ENCODE results near the gene FHOD1. TPM values are rescaled to one million over a fixed set of nuclear protein-coding genes. Genes with fewer than 3 reads are reported as not detected.

FHOD1 gene
- total RNA-seq, 4 donors from 2014 or later, result 1.9 to 7.4 (median 5.3) TPM

DNA sequence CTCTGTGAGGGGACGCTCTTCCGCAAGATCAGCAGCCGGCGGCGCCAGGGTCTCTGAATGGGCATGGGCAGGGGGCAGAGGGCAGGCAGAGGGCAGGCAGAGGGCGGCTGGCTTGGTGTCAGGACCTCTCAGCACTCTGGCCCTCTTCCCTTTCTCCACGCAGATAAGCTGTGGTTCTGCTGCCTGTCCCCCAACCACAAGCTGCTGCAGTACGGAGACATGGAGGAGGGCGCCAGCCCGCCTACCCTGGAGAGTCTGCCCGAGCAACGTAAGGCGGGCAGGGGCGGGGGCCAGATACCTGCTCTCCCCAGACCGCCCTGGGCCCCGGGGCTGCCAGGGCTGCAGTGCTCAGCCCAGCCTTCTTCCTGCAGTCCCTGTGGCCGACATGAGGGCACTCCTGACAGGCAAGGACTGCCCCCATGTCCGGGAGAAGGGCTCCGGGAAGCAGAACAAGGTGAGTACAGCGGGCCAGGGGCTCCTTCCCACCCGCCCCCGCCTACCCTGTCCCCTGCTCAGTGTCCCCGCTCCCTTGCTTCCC, 44.3 kb downstream of the FHOD1 start:
- Histone ChIP-seq H3K9me3 (no peaks in the 10 kb centered on the region), H3K4me3 (no peak overlapping the region), H3K4me1 (peaks cover 11 to 46% (median 13%) of the 10 kb centered on the region in 3 donors), H3K27me3 (no peaks in the 10 kb centered on the region), H3K36me3 (peaks cover 30 to 67% (median 31%) of the 10 kb centered on the region in 3 donors), H3K27ac (no peak overlapping the region)
- no peak for TF ChIP-seq POLR2A (IDR thresholded peaks at IDR 0.05)
- TF ChIP-seq, protein P1, sequence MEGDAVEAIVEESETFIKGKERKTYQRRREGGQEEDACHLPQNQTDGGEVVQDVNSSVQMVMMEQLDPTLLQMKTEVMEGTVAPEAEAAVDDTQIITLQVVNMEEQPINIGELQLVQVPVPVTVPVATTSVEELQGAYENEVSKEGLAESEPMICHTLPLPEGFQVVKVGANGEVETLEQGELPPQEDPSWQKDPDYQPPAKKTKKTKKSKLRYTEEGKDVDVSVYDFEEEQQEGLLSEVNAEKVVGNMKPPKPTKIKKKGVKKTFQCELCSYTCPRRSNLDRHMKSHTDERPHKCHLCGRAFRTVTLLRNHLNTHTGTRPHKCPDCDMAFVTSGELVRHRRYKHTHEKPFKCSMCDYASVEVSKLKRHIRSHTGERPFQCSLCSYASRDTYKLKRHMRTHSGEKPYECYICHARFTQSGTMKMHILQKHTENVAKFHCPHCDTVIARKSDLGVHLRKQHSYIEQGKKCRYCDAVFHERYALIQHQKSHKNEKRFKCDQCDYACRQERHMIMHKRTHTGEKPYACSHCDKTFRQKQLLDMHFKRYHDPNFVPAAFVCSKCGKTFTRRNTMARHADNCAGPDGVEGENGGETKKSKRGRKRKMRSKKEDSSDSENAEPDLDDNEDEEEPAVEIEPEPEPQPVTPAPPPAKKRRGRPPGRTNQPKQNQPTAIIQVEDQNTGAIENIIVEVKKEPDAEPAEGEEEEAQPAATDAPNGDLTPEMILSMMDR (IDR thresholded peaks at IDR 0.05), result no peak
- DNase-seq, result no peak
- intact Hi-C loops (cut with DNase I), result no loop called here
- 84 to 91% methylated on average over 6 to 9 of the region's 23 CpGs for WGBS, 2 donors

DNA sequence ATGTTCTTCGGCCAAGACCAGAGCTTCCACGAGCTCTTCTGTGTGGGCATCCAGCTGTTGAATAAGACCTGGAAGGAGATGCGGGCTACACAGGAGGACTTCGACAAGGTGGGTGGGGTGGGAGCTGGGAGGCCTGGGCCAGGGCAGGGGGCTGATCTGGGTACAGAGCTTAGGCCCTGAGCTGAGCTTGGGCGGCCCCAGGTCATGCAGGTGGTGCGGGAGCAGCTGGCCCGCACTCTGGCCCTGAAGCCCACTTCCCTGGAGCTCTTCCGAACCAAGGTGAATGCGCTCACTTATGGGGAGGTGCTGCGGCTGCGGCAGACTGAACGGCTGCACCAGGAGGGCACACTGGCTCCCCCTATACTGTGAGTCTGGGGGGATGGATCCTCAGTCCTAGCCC, 44.9 kb downstream of the FHOD1 start:
- no CpG with 5 or more reads among the region's 12 CpGs for WGBS, 2 donors
- intact Hi-C loops (cut with DNase I), result no loop called here

DNA sequence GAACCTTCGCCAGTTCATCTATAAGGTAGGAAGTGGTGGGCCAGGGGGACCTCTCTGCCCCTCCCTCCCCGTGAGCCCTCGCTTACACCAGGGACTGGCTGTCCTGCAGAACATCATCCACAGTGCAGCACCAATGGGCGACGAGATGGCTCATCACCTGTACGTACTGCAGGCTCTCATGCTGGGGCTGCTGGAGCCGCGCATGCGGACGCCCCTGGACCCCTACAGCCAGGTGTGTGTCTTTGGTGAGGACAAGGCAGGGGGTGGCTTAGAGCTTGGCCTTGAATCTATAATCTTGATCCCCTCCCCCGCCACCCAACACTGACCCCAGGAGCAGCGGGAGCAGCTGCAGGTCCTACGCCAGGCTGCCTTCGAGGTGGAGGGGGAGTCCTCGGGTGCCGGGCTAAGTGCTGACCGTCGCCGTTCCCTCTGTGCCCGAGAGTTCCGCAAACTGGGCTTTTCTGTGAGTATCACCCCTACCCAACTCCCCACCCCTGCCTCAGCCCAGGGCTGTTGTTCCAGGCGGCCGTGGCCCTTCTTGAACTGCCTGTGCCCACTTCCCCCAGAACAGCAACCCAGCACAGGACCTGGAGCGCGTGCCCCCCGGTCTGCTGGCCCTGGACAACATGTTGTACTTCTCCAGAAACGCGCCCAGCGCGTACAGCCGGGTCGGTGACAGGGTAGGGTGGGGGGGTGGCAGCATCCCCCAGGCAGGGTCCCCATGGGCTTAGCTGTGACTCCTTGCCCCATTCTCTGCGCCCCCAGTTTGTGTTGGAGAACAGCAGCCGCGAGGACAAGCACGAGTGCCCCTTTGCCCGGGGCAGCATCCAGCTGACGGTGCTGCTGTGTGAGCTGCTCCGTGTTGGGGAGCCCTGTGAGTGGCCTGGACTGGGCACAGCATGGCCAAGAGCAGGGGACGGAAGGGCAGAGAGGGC, 45.6 kb downstream of the FHOD1 start:
- intact Hi-C loops (cut with DNase I), result no loop called here
- Histone ChIP-seq H3K27ac (no peak overlapping the region), H3K27me3 (no peaks in the 10 kb centered on the region), H3K9me3 (no peaks in the 10 kb centered on the region), H3K36me3 (peaks cover 41 to 81% (median 44%) of the 10 kb centered on the region in 3 donors), H3K4me3 (no peak overlapping the region), H3K4me1 (peaks cover 11 to 46% (median 15%) of the 10 kb centered on the region in 3 donors)
- 90% methylated on average over 10 of the region's 40 CpGs; no CpG with 5 or more reads in 1 of the 2 donors for WGBS, 2 donors
- no peak for DNase-seq
- TF ChIP-seq POLR2A (IDR thresholded peaks at IDR 0.05), result no peak

More for the DNA sequence above, 44.9 kb downstream of the FHOD1 start:
- H3K4me3 ChIP-seq, result no peak overlapping the region
- DNase-seq, result no peak
- TF ChIP-seq POLR2A (IDR thresholded peaks at IDR 0.05), result no peak
- TF ChIP-seq, protein P1 (IDR thresholded peaks at IDR 0.05), result no peak
- no peak overlapping the region for H3K27ac ChIP-seq
- H3K9me3 ChIP-seq, result no peaks in the 10 kb centered on the region
- H3K27me3 ChIP-seq, result no peaks in the 10 kb centered on the region
- peaks cover 36 to 73% (median 37%) of the 10 kb centered on the region in 3 donors for H3K36me3 ChIP-seq
- H3K4me1 ChIP-seq, result peaks cover 11 to 46% (median 15%) of the 10 kb centered on the region in 3 donors

DNA sequence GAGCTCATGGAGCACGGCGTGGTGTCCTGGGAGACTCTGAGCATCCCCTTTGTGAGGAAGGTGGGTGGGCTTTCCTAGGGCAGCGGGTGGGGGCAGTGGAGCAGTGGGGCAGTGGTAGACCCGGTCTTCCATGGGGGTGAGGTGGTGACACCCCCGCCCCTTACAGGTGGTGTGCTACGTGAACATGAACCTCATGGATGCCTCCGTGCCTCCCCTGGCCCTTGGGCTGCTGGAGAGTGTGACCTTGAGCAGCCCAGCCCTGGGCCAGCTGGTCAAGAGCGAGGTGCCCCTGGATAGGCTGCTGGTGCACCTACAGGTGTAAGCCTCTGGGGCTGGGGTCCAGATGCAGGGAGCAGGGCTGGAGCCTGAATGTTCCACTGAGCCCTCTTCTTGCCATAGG, 46.8 kb downstream of the FHOD1 start:
- no peak for DNase-seq
- no CpG with 5 or more reads among the region's 8 CpGs for WGBS, 2 donors
- no peaks in the 10 kb centered on the region for H3K27me3 ChIP-seq
- no peaks in the 10 kb centered on the region for H3K9me3 ChIP-seq
- H3K36me3 ChIP-seq, result peaks cover 52 to 83% (median 56%) of the 10 kb centered on the region in 3 donors
- no peak overlapping the region for H3K27ac ChIP-seq
- intact Hi-C loops (cut with DNase I), result no loop called here
- H3K4me1 ChIP-seq, result peaks cover 11 to 47% (median 15%) of the 10 kb centered on the region in 3 donors
- H3K4me3 ChIP-seq, result peak overlapping the region in 1 of 4 donors; percentile 70
- TF ChIP-seq, protein P1 (IDR thresholded peaks at IDR 0.05), result no peak
- TF ChIP-seq POLR2A (IDR thresholded peaks at IDR 0.05), result no peak

DNA sequence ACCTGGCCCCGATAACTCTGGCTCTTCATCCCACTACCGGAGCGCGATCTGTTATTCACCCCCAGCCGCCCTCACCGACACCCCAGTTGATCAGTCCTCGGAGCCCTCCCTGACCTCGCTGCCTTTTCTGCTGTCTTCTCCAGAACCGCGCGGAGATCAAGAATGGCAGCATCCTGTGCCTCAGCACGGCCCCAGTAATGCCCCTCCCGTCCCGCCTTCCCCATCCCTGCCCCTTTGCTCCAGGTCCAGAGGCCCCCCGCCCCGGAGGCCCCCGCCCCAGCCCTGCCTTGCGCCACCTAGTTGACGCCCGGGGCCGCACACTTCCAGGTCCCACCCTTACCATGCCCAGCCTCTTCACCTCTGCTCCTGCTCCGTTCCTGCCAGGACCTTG, 47.5 kb downstream of the FHOD1 start:
- WGBS, 2 donors, result 18 to 27% methylated on average over 9 to 15 of the region's 22 CpGs
- DNase-seq, result no peak
- H3K27ac ChIP-seq, result peak overlapping the region; percentile 82 to 93 (median 86)
- intact Hi-C loops (cut with DNase I), result no loop called here
- no peaks in the 10 kb centered on the region for H3K9me3 ChIP-seq
- H3K27me3 ChIP-seq, result no peaks in the 10 kb centered on the region
- H3K4me1 ChIP-seq, result peaks cover 11 to 51% (median 15%) of the 10 kb centered on the region in 3 donors
- no peak for TF ChIP-seq POLR2A (IDR thresholded peaks at IDR 0.05)
- TF ChIP-seq, protein P1 (IDR thresholded peaks at IDR 0.05), result peak in 2 of 6 experiments; percentile 2 to 5
- peak overlapping the region; percentile 58 to 70 (median 63) for H3K4me3 ChIP-seq
- peaks cover 57 to 84% (median 63%) of the 10 kb centered on the region in 3 donors for H3K36me3 ChIP-seq
